Activated CD4-positive, alpha-beta T cell treated with anti-CD3 and anti-CD28 coated beads, Interleukin-2, amount 50 U/mL, for 16 hours (primary cell): ENCODE measurements around the gene TAF6.

ENCODE experiments used
- DNase-seq: peaks from one replicate; pipeline ENCODE4 v3.0.0-alpha.2; 2020

TAF6 gene

DNA sequence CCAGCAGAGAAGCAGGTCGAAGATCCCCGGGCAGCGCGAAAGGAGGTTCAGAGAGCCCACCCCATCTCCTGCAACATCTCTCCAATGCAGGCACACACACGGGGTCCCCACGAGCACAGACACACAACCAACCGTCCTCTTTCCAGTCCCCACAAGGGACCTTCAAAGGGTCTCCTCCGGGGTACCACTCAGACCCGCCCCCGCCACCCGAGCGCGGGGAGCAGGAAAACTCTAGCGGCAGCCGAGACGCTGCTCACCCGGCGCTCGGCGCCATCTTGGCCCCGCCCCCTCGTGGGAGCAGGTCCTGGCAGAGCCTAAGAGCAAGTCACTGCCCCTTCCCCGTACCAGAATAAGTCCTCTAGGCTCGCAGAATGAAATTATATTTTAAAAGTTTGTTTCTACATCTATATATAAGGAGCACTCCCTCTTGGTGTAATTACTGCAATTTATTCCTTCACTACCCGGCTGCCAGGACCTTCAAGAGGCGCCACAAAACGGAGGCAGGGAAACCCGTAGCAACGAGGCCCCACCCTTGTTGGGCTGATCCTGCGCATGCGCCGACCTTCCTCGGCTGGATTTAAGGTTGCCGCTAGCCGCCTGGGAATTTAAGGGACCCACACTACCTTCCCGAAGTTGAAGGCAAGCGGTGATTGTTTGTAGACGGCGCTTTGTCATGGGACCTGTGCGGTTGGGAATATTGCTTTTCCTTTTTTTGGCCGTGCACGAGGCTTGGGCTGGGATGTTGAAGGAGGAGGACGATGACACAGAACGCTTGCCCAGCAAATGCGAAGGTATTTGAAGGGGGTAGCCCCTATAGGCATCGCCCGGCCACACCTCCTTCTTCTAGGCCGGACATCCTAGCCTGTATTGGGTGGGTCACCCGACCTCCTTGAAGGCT, at the start of gene TAF6, which contains the start of gene CNPY4:
TSS of gene TAF6 (minus strand) at position 287 of the 898 bp plus-strand sequence. CDS start 5,149 bp downstream, outside the sequence.
TSS of gene CNPY4 (plus strand) at position 563 of the 898 bp plus-strand sequence. CDS start at position 674, 111 bp downstream.
- DNase-seq, result peak; percentile 95

DNA sequence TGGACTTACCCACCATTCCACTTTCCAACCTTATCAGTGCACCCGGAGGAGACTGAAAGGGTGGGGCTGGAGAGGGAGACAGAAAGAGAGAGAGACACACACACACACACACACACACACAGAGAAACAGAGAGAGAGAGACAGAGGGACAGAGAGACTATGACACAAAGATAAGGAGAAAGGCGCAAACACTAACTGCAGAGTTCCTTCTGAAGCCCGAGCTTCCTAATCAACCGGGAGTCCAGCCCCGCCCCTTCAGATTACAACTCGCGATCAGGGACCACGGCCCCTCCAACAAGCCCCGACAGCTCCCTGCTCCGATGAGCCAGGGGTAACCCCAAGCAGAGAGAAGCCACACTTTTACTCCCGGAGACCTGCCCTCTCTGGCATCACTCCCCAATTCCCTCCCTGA, 48.8 kb upstream of the TAF6 start:
- no peak for DNase-seq

DNA sequence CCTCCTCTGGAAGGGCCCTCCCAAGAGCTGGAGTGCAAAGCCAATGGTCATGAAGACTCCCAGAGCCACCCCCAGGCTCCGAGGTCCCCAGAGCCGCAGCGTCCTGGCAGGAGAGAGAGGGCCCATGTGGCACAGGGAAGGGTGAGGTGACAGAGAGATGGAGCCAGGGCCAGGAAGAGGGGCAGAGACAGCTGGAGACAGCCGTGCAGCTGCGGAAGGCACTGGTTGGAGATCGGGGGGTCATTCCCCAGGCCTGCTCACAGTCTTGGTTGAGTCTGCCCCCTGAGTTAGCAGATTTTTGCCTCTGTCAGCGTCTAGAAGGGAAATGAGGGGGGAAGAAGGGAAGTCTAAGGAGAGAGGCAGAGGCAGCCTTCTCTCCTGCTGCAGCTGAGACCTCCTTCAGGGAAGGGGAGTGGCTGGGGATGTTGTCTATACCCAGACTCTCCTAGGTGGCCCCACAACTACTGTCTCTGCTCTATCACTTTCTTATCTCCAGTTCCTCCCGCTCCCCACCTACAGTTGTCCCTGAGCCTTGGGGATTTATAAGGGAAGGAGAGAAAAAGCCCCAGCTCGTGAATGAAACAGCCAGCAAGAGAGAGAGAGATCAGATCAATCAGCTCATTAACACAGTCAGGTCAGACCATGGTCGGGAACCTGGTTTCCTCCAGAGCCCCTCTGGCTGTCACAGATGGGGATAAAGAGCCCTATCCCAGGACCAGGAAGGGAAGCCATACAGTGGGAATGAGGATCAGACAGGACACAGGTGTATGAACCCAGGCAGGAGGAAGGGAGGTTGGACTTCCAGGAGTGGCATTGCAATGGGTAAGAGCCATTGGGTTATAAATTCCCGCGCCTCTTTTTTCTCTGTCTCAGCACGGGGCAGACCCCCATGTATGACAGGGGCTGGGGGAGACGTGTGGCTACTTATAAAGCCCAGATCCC, 48.1 kb upstream of the TAF6 start:
- no peak for DNase-seq

DNA sequence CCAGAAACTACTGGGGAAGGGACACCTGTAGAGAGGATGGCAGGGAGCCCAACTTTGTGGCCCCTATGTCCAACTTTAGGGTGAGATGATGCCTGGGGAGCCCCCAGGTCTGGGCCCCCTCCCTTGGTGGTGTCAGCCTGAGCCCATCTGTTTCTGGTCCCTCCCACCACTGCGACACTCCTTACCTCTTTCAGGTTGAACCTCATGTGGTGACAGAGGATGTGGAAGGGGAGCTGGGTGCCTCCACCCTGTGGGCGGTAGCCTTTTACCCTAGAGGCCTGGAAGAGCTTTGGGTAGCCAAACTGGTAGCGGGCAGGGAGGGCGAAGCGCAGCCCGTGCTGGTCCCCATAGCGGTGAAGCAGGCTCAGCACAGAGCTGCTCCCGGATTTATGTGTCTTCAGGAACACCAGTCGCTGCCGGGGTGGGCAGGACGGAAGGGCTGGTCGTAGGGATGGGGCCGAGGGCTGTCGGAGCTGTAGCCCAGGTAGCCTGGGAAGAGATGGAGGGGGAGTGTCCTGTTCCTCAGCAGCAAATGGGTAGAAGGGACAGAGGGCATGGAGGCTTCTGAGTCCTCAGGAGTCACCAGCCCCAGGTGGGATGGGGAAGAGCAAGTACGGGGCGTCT, 47.3 kb upstream of the TAF6 start:
- DNase-seq, result no peak

DNA sequence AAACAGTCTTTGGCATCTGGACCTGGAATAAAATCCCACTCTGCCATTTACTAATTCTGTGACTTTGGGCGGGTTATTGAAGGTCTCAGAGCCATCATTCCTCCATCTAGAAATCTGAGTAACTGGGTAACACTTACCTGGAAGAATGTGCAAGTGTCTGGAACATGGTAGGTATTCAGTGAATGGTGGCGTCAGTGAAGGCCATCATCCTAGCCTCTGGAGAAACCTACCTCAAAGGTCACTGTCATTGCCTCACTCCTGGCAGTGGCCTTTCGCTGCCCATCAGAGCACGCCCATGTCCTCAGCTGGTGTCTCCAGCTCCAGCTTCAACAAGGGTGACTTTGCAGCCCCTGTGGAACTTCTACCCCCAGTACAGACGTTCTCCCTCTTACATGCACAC, 44.7 kb upstream of the TAF6 start:
- no peak for DNase-seq

DNA sequence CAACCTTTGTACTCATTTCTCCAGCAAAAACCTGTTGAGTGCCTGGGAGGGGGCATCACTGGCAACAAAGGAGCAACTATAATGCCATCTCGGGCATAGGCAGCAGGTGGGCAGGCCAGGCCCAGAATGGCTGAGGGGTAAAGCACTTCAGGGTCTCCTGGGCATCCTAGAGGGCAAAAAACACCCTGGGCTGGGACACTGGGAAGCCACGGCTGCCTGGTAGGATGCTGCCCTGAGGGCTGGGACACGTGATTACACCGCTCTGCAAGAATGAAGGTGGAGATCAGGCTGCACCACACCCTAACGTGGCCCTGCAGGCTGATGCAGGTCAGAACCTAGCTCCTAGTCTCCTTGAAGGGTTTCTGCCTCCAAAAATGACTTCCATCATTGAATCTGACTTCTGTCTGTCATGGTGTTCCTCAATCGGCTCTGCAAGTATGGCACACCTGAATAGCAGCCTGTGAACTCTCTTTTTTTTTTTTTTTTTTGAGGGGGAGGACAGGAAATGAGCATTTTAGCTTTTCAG, 43.9 kb upstream of the TAF6 start:
- no peak for DNase-seq

DNA sequence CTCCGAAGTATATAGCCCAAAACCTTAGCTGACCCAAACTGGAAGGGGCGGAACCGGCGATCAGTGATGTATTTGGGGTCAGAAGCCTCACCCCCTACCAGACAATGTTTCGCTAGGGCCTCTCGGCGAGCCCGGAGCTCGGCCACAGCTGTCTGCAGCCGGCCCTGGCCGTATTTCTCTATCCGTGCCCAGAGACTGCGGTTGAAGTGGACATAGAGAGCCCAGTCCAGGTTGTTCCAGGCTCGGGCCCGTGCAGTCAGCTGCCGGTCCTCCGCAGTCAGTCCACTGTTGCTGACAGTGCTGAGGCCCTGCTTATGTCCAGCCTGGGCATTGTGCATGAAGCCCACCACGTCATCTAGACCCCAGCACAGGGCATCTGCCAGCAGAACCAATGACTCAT, 40.9 kb upstream of the TAF6 start:
- no peak for DNase-seq

DNA sequence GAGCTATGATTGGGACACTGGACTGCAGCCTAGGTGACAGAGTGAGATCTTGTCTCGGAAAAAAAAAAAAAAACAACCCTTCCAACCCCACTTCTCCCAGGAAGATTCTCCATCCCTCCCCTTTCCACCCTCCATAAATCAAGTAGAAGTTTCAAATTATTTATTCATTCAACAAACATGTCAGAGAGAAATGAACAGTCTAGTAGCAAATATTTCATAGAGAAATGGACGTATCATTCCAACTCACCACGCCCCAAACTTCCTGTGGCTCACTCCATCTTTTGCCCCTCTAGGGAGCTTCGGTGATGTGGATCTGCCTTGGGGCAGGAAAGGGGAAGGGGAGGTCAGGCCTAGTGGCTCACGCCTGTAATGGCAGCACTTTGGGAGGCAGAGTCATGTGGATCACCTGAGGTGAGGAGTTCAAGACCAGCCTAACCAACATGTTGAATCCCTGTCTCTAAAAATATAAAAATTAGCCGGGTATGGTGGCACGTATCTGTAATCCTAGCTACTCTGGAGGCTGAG, 40.0 kb upstream of the TAF6 start:
- DNase-seq, result no peak

DNA sequence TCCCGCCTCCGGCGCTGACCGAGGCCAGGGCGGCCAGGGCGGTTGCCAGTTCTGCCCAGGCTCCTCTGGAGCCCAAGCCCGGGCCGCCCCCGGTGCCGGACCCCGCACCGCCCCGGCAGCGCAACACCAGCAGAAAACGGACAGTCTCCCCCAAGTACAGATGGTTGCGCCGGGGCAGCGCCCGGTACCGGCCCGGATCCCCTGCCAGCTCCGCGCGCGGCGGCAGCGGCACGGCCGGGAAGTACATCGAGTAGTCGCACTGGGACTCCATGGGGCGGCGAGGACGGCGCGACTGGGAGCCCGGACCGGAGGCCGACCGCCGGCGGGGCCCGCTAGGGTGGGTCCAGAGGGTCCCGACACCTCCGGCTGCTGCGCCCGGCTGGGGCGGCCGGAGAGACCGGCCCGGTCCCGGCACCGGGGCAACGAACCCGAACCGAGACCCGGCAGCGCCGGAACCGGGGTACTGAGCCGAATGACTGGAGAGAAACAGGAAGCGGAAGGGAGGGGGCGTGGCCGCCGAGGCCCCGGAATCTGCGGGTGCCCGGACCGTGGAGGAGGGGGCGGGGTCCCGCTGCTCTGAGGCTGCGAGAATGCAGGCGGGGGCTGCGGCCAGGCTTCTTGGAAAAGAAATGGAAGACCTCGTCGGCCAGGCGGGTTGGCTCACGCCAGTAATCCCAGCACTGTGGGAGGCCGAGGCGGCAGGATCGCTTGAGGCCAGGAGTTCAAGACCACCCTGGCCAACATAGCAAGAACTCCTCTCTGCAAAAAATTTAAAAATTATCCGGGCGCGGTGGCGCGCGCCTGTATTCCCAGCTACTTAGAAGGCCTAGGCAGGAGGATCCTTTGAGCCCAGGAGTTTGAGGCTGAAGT, 39.3 kb upstream of the TAF6 start, which contains the start of gene TRAPPC14:
TSS of gene TRAPPC14 (minus strand) at position 495 of the 870 bp plus-strand sequence. CDS start at position 271, 224 bp downstream.
- peak; percentile 91 for DNase-seq

DNA sequence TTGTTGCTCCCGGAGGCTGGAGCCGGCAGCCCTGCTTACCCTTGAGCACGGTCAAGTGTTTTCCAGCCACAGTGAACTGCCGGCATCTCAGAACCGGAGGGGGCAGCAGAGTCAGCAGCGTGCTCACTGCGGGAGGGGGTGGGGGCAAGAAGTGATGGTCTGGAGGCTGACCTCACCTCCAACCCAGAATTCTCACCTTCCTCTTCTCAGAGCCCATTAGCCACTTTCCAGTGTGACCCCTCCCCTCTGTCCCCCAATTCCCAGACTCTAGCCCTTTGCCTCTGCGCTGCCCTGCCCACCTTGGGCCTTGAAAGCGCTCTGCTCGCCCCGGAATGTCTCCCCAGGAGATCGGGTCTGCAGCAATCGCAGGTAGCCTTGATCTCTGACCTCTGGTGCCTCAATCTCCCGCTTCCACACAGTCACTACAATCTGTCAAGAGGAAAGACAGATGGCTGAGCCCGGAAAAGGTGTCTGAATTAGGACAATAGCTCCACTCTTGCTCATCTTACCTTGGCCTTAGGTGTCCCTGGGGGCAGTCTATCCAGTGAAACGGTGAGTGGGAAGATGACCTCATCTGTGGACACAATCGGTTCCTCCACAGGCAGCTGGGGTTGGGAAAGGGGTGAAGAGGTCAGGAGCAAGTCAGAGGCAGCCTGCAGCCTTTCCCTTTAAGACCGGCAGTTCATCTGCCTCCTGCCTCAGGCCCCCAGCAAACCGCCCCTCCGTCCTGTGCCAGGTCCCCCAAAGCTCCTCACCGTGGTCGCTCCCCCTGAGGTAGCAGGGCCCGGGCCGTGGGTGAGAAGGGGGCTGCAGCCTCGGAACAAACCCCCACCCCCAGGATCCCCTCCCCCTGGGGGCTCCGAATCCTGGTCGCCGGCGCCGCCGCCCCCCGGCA, 38.4 kb upstream of the TAF6 start:
- no peak for DNase-seq

DNA sequence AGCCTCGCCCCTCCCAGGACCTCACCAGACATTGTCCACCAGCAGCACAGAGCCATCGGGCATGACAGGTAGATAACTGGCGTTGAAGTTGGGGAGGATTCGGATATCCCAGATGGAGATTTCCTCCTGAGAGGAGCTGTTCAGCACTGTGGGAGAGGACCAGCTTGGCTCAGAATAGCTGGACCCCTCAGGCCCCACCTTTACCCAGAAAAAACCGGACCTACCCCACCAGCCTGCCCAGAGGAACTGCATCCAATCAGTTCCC, 37.8 kb upstream of the TAF6 start:
- DNase-seq, result no peak

DNA sequence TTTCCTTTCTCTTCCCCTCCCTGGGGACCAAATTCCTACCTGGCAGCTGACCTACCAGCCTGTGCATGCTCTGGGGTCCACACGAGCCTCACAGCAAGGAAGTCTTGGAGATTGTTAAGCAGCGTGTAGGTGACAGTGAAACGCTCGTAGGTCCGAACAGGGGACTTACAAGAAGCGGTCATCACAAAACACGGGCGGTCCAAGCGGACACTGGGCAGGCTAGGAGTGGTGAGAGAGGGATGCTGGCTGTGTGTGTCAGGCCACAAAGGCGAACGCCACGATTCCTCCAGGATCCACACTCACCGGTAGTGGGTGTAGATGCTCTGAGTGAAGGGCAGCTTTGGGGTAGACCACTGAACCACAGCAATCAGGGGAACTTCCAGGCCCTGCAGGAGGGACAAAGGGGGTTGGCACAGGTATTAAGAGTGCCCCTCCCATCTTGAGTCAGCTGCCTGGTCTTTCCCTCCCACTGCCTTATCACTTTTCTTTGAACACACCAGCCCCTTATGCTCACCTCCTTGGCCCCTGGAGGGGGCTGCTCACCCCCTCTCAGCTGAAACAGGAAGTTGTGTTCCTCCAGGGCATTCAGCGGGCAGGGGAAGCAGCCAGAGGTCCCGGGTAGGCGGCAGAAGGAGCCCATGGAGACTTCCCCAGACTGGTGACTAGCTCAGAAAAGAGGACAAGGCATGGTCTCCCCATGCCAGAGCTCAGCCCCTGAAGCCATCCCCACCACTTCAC, 37.3 kb upstream of the TAF6 start:
- DNase-seq, result no peak

DNA sequence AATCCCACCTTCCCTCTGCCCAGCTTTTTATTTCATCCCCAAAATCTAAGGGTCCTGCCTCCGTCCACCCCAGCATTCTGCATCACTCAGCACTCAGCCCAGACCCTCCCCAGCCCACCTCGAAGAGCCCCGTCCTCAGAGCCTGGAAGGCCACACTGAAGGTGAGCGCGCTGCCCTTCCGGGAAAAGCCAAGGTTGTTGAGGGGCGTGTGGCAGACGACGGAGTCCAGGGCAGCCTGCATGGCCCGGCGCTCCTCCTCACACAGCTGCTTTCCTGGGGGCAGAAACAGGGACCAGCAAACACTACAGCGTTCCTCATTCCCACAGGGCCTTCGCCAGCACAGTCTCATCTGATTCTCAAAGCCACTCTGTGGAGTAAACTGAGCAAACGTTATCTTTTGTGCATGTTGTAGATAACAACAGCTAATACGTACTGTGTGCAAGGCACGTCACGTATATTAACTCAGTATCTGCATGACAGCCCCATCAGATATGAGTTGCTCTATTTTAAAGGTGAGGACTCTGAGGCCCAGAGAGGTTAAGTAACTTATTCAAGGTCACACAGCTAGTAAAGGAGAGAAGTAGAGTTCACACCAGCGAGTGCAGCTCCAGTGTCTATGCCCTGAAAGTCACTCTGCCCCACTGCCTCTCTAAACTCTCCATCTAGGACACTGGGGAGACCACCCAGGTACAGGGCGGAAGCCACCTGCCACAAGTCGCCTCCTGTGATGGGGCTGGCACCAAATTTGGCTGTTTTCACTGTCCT, 36.6 kb upstream of the TAF6 start:
- no peak for DNase-seq

DNA sequence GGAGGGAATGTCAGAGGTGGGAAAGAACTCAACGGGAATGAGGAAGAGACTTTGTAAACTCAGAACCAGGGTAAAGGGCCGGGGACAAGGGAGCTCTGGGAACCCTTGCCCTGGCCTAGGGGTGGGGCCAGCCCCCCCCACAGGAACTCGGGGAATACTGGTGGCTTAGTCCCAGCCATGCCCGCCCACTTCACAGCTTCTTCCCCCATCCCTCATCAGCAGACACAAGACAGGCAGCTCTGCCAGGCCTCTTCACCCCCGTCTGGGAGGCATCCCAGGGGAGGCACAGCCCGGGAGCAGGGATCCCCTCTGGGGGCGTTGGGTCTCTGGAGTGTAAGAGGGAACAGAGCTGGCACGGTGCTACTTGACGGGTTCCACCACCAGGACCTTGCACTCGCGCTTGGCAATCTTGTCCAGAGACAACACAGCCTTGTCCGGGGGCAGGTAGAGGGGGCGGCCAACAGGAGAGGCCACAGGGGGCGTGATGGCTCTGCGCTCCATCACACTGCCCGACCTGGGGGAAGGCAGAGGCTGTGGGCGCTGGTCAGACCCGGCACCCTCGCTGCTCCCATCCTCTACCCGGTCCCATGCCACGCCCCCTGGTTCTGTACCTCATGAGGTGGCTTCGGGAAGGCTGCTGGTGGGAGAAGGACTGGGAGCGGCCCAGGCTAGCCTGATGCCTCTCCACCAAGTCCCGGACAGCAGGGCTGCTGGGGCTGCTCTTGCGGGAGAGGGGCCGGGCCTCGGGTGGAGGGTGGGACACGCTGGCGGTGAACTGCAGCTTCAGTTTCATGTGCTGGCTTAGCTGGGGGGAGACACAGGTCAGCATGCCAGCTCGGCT, 35.7 kb upstream of the TAF6 start:
- no peak for DNase-seq

DNA sequence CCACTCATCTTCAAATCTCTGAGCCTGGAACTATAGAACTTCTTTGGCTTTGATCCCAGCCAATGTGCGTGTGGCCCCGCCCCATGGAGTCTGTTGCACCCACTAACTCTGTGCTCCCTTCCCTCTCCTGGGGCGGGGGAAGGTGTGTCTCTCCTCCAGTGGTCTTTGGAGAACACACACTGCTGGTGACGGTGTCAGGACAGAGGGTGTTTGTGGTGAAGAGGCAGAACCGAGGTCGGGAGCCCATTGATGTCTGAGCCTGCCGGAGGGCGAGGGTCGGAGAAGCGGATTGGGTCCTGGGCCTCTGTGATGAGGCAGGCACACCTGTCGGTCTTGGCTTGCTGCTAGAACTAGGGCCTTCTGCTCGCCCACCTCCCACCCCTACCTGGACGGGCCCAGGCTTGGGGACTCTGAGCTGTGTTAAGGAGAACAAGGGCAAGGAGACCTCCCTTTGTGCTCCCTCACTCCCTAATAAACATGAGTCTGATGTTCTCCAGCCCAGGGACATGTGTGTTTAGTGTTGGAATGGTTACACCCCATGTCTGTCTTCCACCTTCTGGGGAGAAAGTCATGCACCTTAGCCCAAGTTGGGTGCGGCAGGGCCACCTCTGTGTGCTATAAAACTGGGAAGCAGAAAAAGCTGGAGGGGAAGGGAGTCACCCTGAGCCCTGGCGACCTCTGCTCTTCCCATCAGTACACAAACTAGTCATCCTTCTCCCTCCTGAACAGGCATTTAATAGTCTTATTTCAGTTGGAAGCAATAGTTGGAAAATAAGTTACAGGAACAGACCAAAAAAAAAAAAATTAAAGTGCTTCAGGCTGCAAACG, 34.8 kb upstream of the TAF6 start:
- DNase-seq, result no peak

DNA sequence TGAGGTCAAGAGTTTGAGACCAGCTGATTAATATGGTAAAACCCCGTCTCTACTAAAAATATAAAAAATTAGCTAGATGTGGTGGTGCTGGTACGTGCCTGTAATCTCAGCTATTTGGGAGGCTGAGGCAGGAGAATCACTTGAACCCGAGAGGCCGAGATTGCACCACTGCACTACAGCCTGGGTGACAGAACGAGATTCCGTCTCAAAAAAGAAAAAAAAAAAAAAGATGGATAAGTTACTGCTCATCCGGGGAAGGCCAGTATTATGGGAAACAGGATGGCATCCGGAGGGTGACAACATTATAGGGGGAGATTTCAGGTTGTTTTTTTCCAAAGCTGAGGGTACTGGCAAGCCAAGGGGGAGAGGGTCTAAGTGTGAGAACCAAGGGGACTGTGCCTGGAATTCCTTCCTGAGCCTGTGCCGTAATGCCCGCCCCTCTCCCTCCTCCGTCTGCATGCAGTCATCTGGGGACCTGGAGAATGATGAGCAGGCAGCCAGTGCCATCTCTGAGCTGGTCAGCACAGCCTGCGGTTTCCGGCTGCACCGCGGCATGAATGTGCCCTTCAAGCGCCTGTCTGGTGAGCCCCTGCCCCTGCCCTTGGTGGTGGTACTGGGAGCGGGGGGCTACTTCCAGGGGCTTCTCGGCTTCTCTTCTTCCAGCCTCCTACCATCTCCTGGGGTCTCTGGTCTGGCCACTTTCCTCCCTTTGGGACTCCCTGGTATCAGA, 33.9 kb upstream of the TAF6 start:
- no peak for DNase-seq
